HG03060 (cell line): ENCODE data around the gene YWHAQ.

Source experiments
- ATAC-seq: cut with Tn5 transposase; IDR thresholded peaks from one replicate; pipeline ENCODE4 v1.9.1; 2021; ENCODE audit warnings: low read depth, moderate number of reproducible peaks; ENCODE audit not compliant: unreplicated experiment

Gene YWHAQ

GRCh38 chr2:9656270-9656766, 25.5 kb upstream of the YWHAQ start:
- ATAC-seq: peak; percentile 70

DNA sequence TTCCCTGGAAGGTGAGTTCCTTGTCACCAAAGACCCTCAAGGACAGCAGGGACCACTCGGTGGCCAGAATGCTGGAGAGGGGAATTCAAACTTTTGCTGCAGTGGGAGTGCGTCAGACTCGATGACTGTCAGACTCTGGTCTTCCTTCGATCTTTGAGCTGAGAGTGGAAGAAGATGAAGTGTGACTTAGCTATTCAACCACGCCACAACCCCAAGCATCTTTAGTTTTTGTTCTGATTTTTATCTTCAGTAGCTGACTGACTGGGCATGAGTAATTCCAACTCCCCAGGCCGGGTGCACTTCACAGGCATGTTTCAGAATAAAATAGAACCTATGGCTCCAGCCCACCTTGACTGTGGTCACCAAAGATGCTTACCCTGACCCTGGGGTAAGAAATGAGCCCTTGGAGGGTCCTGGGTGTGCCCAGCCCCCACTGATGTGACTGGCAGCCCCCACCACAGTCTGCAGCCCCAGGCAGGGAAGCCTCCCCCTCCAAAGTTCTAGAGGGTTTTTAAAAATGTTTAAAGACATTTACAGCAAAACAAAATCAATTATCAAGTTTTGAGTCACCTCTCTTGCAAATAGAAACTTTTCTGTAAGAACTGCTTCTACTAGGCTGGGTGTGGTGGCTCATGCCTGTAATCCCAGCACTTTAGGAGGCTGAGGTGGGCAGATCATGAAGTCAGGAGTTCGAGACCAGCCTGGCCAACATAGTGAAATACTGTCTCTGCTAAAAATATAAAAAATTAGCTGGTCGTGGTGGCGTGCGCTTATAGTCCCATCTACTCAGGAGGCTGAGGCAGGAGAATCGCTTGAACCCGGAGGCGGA, 24.9 kb upstream of the YWHAQ start:
- ATAC-seq: no peak

DNA sequence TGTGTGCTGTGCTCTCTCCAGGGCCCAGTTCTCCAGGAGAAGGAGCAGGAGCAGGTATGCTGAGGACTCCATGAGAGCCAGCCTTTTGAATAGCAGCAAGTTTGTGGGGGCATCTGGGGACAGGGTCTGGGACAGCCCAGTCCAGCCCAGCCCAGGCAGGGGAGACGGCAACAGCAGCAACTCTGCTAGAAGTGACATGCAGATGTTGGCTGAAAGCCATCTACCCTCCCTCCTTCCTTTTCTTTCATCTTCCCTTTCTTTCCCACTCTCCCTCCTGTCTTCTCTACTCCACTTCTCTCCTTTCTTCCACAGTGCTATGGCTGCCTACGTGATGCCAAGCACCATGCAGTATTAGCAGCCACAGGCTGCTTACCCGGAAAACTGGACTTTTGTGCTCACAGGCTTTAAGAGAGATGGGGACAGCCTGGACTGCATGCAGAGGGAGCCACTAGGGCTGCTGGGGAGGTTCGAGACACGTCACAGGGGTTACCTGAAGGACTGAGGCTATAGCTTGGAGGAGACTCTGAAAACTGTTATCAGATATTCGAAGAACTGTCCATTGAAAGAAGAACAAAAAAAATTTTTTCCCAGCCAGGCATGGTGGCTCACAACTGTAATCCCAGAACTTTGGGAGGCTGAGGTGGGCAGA, 23.8 kb upstream of the YWHAQ start:
- no peak for ATAC-seq

- no peak for ATAC-seq
Measured at GRCh38 chr2:9653485-9654271, 22.9 kb upstream of the YWHAQ start.

GRCh38 chr2:9652898-9653479, 22.2 kb upstream of the YWHAQ start:
- no peak for ATAC-seq

- no peak for ATAC-seq
Measured at GRCh38 chr2:9652267-9652666, 21.5 kb upstream of the YWHAQ start.

DNA sequence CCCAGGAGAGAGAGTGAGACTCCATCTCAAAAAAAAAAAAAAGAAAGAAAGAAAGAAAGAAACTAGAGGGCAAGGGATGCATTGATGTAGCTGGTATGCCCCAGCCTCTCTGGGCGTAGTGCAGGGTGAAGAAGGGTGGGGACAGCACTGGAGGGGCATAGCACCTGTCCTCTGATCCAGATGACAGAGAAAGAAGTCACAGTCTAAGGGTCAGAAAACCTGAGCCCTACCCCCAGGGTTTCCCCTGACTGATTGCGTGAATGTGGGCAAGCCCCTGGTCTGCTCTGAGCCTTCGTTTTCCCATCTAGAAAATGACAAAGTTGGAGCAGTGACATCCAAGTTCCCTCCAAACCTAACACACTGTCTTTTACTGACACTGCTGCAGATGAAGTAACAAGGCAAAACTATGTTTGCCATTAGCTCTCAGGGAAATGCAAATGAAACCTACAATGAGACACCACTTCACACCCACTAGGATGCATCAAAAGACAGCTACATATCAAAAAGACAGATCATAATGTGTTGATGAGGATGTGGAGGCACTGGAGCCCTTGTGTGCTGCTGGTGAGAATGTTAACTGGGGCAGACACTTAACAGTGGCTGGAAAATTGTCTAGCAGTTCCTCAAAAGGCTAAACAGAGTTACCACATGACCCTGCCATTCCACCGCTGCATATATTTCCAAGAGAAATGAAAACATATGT, 19.5 kb upstream of the YWHAQ start:
- no peak for ATAC-seq

DNA sequence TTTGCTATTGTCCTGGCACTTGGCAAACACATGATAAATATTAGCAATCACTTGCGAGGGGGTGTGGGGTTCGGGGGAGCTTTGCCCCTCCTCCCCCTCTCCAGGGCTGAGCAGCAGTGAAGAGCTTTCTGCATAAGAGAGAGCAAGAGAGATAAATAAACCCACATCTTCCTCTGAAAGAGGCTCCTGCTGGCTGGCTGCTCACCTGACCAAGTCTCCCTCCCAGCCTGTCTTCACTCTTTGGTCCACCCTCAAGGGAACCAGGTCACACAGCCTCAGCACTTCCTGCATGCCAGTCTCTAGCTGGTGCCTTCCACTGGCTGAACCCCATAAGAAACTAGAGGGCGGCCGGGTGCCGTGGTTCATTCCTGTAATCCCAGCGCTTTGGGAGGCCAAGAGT, 18.5 kb upstream of the YWHAQ start:
- ATAC-seq: no peak

GRCh38 chr2:9648821-9649220, 18.0 kb upstream of the YWHAQ start:
- ATAC-seq: no peak

DNA sequence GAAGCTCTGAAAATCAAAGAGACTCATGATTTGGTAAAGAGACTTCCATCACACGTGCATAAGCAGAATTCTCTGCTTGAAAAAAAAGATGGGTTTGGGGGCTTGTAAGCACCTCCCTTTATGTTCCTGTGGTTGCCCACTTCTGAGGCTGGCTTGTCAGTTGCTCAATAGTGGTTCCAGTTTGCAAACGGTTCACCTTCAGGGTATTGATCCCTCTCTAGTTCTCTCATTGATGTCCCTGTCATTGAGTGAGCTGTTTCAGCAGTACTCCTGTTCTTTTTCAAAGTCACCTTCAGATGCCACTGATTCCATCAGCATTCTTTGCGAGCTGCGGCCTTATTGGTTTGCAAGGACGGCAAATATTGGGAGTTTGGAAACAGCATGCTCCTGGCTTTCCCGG, 17.1 kb upstream of the YWHAQ start:
- no peak for ATAC-seq

DNA sequence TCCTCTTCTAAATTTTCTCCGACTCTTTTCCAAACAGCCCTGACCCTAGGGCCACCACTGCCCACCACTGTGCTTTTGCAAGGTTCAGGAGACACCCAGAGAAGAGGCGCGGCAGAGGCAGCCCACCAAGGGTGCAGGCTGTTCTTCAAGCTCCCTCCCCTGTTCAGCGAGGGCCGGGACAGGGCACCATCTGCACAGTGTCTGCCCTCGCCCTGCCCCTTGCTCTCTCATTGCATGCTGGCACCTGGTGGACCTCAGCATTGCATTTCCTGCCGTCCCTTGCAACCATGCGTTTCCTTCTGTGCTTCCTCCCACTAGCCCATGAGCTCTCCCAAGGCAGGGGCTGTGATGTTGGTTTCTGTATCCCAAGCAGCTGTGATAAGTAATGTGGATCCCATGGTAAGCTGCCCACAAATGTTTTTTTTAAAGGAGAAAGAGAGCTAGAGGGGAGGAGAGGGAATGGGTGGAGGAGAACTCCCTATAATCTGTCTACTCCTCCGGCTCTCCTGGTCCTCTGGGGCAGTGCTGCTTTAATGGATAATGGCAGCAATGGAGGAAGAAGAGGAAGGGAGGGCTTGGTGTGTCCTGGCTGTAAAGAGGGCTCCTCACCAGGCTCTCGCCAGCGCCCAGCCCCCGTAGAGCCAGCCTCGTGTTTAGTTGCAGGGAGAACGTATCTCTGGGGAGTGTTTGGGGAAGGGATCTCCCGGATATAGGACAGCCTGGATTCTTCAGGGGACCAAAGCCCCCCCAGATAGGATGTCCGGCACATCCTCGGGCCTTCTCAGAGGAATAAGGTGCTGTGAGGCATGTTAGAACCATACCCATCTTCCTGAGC, 15.6 kb upstream of the YWHAQ start:
- ATAC-seq: no peak

- ATAC-seq: no peak
Measured at GRCh38 chr2:9644603-9645002, 13.8 kb upstream of the YWHAQ start.

DNA sequence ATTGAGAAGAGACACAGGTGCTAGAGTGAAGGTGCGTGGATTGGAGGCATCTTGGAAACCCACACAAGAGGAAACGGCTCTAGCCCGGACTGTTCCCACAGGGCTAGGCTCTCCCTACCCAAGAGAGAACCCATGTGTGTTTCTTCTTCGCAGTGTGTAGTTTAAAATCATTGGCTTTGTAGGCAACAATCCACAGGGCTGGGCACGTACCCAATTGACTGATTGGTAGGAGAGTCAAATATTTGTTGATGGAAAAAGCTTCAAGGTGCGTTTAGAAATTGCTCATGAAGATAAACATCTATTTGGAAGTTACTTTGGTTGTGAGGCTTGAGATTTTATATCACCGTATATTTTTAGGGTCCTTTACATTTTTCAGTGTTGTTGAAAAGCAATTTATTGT, 13.2 kb upstream of the YWHAQ start:
- ATAC-seq: no peak

GRCh38 chr2:9641641-9642040, 10.8 kb upstream of the YWHAQ start:
- no peak for ATAC-seq

DNA sequence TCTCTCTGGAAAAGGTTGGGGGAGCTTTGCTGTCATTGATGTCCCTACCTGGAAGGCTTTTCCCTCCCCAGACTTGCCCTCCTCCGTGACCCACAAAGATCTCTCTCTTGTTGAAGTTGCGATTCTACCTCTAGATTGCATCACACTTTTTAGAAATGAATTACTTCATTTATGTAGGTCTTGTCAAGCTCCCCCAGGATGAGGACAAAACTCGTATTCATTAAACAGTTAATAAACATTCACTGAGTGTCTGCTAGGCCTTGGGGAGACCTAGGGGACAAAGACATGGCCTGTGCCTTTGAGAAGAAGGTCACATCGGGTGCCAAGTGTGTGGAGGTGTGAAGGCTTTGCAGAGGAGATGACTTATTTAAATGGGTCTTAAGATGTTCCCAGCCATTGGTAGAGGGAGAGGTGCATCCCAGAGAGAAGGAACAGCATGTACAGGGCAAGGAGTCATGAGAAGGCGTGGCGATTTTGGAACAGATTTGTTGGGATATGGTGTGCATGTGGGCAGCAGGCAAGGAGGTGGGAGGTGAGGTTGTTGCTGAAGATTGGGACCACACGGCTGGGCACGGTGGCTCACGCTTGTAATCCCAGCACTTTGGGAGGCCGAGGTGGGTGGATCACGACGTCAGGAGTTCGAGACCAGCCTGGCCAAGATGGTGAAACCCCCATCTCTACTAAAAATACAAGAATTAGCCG, 9.8 kb upstream of the YWHAQ start:
- ATAC-seq: no peak

- no peak for ATAC-seq
Measured at GRCh38 chr2:9639740-9640343, 9.0 kb upstream of the YWHAQ start.

DNA sequence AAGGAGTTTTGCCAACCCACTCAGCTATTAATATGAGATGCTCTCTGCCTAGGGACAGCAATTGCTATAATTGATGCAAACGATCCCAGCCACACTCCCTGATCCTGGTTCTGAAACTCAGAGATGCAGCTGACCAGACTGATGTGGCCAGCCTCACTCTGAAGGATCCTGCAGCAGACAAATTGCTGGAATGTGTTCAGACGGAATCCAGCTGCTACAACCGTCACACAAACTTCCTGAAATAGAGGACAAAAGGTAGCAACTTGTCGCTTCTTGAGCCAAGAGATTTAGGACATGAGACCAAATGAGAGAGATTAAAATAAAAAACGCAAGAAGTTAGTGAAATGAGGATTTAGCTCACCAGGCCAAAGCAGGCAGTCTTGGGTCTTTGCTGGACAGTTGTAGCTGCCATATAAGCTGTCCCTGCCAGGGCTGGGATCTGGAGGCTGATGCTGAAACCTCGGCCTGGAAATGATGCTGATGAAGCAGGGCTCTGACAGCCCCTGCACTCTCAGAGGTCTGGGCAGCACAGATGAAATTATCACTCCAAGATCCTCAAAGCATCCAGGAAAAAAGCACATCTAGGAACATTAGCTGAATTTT, 8.3 kb upstream of the YWHAQ start:
- ATAC-seq: no peak

DNA sequence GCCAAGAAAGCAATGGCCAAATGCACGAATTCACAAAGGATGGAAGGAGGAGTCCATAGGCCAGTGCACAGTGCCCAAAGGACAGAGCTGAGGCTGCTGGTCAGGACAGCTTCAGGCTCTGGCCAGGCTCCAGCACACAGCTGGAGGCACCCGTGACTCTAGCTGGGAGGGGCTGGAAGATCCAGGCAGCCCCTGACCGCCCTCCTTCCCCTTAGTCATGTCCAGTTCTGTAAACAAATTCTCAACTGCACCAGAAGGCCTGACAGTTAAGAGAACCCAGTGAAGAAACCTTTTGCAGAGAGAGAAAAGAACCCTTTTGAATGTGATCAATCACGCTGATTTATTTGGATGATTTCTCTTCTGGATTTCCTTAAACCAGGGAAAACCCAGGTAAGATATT, 7.7 kb upstream of the YWHAQ start:
- no peak for ATAC-seq
